GM21526 (cell line): ENCODE data around the gene SPRR5.

Source experiments
- ATAC-seq: cut with Tn5 transposase; IDR thresholded peaks from one replicate; pipeline ENCODE4 v1.9.1; 2021; ENCODE audit warnings: moderate library complexity; ENCODE audit not compliant: unreplicated experiment, low FRiP score

The SPRR5 gene

GRCh38 chr1:152981146-152981871, 34.3 kb downstream of the SPRR5 start:
- no peak for ATAC-seq

GRCh38 chr1:152982076-152982475, 35.1 kb downstream of the SPRR5 start:
- no peak for ATAC-seq

- no peak for ATAC-seq
These were observed 36.2 kb downstream of the SPRR5 start for GRCh38 chr1:152983234-152983633.

GRCh38 chr1:152983743-152984142, 36.7 kb downstream of the SPRR5 start, which contains the start of gene SPRR1A:
TSS of gene SPRR1A (plus strand) at chr1:152984081. CDS start at chr1:152985231, 1,150 bp downstream.
- no peak for ATAC-seq

- no peak for ATAC-seq
These were observed 39.6 kb downstream of the SPRR5 start for GRCh38 chr1:152986578-152986977.

GRCh38 chr1:152993186-152993585, 46.2 kb downstream of the SPRR5 start:
- ATAC-seq, result no peak

GRCh38 chr1:152995842-152996241, 48.8 kb downstream of the SPRR5 start:
- ATAC-seq, result no peak

GRCh38 chr1:152996633-152997400, 49.8 kb downstream of the SPRR5 start:
- ATAC-seq, result no peak

GRCh38 chr1:152997901-152998300, 50.9 kb downstream of the SPRR5 start:
- no peak for ATAC-seq

GRCh38 chr1:152998476-152998875, 51.5 kb downstream of the SPRR5 start:
- no peak for ATAC-seq
